Heart left ventricle (tissue), 16 donors: Measurements from ENCODE around the gene TGFBRAP1. TPM values are rescaled to one million over a fixed set of nuclear protein-coding genes. Genes with fewer than 3 reads are reported as not detected.

Experiments
- ATAC-seq, 4 donors: fragments of 200-7000 bp; cut with Tn5 transposase; one replicate each; pipeline ENCODE4 v1.9.1; 2020 to 2022; ENCODE audit warnings: moderate library complexity in 4 of 4, mild to moderate bottlenecking in 3 of 4, moderate number of reproducible peaks in 1 of 4
- DNase-seq, 5 donors: peaks; one replicate each; pipeline ENCODE4 v3.0.0-alpha.2; 2020
- H3K27ac ChIP-seq, 12 donors: fragments of 200-600 bp; sonication (generic) in 4 of 12; one replicate each; pipeline versions ENCODE4 v1.5.0 to v1.8.0; 2016 to 2022; ENCODE audit warnings: mild to moderate bottlenecking in 2 of 12
- H3K27me3 ChIP-seq, 9 donors: fragments of 200-600 bp; sonication (generic) in 2 of 9; one replicate each; pipeline versions ENCODE4 v1.5.1 to v1.8.0; 2016 to 2022; ENCODE audit warnings: mild to moderate bottlenecking in 3 of 9
- H3K36me3 ChIP-seq, 9 donors: fragments of 200-600 bp; sonication (generic) in 2 of 9; one replicate each; pipeline versions ENCODE4 v1.5.0 to v1.8.0; 2018 to 2022; ENCODE audit warnings: mild to moderate bottlenecking in 2 of 9
- H3K4me1 ChIP-seq, 12 donors: fragments of 200-600 bp; sonication (generic) in 4 of 12; one replicate each; pipeline versions ENCODE4 v1.5.0 to v1.8.0; 2016 to 2022; ENCODE audit warnings: mild to moderate bottlenecking in 3 of 12
- H3K4me3 ChIP-seq, 12 donors: fragments of 200-600 bp; sonication (generic) in 4 of 12; one replicate each; pipeline versions ENCODE4 v1.5.0 to v1.8.0; 2017 to 2022; ENCODE audit warnings: mild to moderate bottlenecking in 9 of 12, moderate library complexity in 4 of 12
- H3K9me3 ChIP-seq, 12 donors: fragments of 200-600 bp; sonication (generic) in 4 of 12; one replicate each; pipeline versions ENCODE4 v1.5.0 to v1.8.0; 2016 to 2022; ENCODE audit warnings: mild to moderate bottlenecking in 1 of 12
- CTCF ChIP-seq, 12 donors: fragments of 200-600 bp; sonication (generic) in 4 of 12; IDR thresholded peaks; one replicate each; pipeline versions ENCODE4 v1.5.0 to v1.8.0; 2018 to 2022; ENCODE audit warnings: antibody characterized with exemption in 12 of 12, mild to moderate bottlenecking in 5 of 12
- POLR2A ChIP-seq, 2 donors: fragments of 450-650 bp; IDR thresholded peaks; one replicate each; pipeline ENCODE4 v1.6.1; 2017; ENCODE audit warnings: antibody characterized with exemption in 2 of 2, mild to moderate bottlenecking in 2 of 2, moderate library complexity in 2 of 2
- WGBS, 4 donors: extraction: QIAGEN DNeasy Blood & Tissue Kit in 2 of 4; methylation state at CpG; one replicate each; pipeline versions ENCODE4 v1.1.5 to v1.1.7; 2013 to 2018; 5-methylcytosine and 5-hydroxymethylcytosine counted together
- intact Hi-C, 10 donors: fragments of 100-400 bp; cut with DNase I; formaldehyde crosslinking; loops; one replicate each; pipeline versions ENCODE4 v1.11.1 to v1.14.2; 2022
- polyA plus RNA-seq, 2 donors: library from polyadenylated mRNA; stranded (reverse); fragments of 200-250 nt; gene quantifications; one replicate each; pipeline ENCODE4 v1.2.3, GENCODE V29; 2013
- total RNA-seq, 9 donors: library from RNA; depleted of rRNA in 2 of 9; stranded (reverse); fragments of >200 nt in 2 of 9; fragmentation: NEBNext Ultra II Directional in 3 of 9; extraction: Animal tissue kit (Norgen Biotek cat#: 25700) in 3 of 9; gene quantifications; one replicate each; pipeline versions ENCODE4 v1.1.0 to v1.2.4, GENCODE V29; 2016 to 2023
- donor health status: ischemic (EF 13 %, LVEDD 7.1; RV severe dilation, severe dysfunction).
- donor health status: healthy with polysubstance abuse.
- donor health status: DM: no; HTN: yes; CAD: no.
- donor health status: DM: no; HTN: no; CAD: no.
- donor health status: ischemic (EF 25% LVEDD 6.9; RV normal size, moderate dysfunction).
- donor health status: ischemic (EF 25% LVEDD 5.7; RV mildly dilated, moderate dysfunction).
- donor health status: healthy.
- donor health status: DM: yes; HTN: yes; CAD: no.
- donor health status: ischemic (EF 35%, LVEDD 5.7; RV mildly dilated, moderate dysfunction).
- donor health status: nonischemic (EF 11% LVEDD 7.7; RV severe dilation, severe dysfunction).
- donor health status: DM: yes; HTN: yes; CAD: no.
- donor health status: PGD.
- donor health status: ischemic (EF 29% LVEDD 5.4; RV normal size, mild dysfunction).
- donor health status: nonischemic (EF 23%, LVEDD 6.1; RV moderate dilation, normal function).

Gene TGFBRAP1
- total and polyA plus RNA-seq, 11 donors = 1.8 to 20.0 (median 10.8) TPM

- Histone ChIP-seq H3K4me1 (peaks cover 0 to 14% (median 0%) of the 10 kb centered on the region in 12 donors), H3K27me3 (no peaks in the 10 kb centered on the region), H3K4me3 (no peak overlapping the region), H3K36me3 (peaks cover 0 to 38% (median 17%) of the 10 kb centered on the region in 9 donors), H3K27ac (no peak overlapping the region), H3K9me3 (no peaks in the 10 kb centered on the region)
- TF ChIP-seq CTCF (IDR thresholded peaks at IDR 0.05) = no peak
- no peak for TF ChIP-seq POLR2A (IDR thresholded peaks at IDR 0.05)
- peak in 1 of 4 donors; percentile 21 for ATAC-seq
- 90 to 95% (median 91%) methylated on average over 10 to 17 of the region's 17 CpGs for WGBS, 4 donors
- DNase-seq = no peak
- intact Hi-C loops = no loop called here
Measured at GRCh38 chr2:105307962-105308361, 21.6 kb downstream of the TGFBRAP1 start.

GRCh38 chr2:105307550-105307949 lies 22.0 kb downstream of the TGFBRAP1 start:
- DNase-seq (peak in 2 of 5 donors; percentile 10 to 32), ATAC-seq (peak in 3 of 4 donors; percentile 22 to 58 (median 23))
- no peaks in the 10 kb centered on the region for H3K27me3 ChIP-seq
- H3K4me1 ChIP-seq = peaks cover 0 to 14% (median 0%) of the 10 kb centered on the region in 12 donors
- no peak for TF ChIP-seq CTCF (IDR thresholded peaks at IDR 0.05)
- TF ChIP-seq POLR2A (IDR thresholded peaks at IDR 0.05) = no peak
- WGBS, 4 donors = 76 to 89% (median 83%) methylated on average over 17 to 19 of the region's 19 CpGs
- H3K36me3 ChIP-seq = peaks cover 0 to 38% (median 17%) of the 10 kb centered on the region in 9 donors
- H3K4me3 ChIP-seq = no peak overlapping the region
- H3K9me3 ChIP-seq = no peaks in the 10 kb centered on the region
- intact Hi-C loops = no loop called here
- H3K27ac ChIP-seq = no peak overlapping the region

- Histone ChIP-seq H3K4me3 (no peak overlapping the region), H3K4me1 (peaks cover 0 to 14% (median 0%) of the 10 kb centered on the region in 12 donors), H3K9me3 (no peaks in the 10 kb centered on the region), H3K27ac (no peak overlapping the region), H3K36me3 (peaks cover 0 to 38% (median 17%) of the 10 kb centered on the region in 9 donors), H3K27me3 (no peaks in the 10 kb centered on the region)
- no peak for TF ChIP-seq CTCF (IDR thresholded peaks at IDR 0.05)
- TF ChIP-seq POLR2A (IDR thresholded peaks at IDR 0.05) = no peak
- 79 to 89% (median 86%) methylated on average over 7 of the region's 7 CpGs for WGBS, 4 donors
- intact Hi-C loops = no loop called here
- ATAC-seq (no peak), DNase-seq (no peak)
Measured at GRCh38 chr2:105307146-105307545, 22.4 kb downstream of the TGFBRAP1 start.

- Histone ChIP-seq H3K9me3 (no peaks in the 10 kb centered on the region), H3K4me1 (no peaks in the 10 kb centered on the region), H3K4me3 (no peak overlapping the region), H3K27me3 (no peaks in the 10 kb centered on the region), H3K27ac (no peak overlapping the region), H3K36me3 (peaks cover 0 to 44% (median 21%) of the 10 kb centered on the region in 9 donors)
- ATAC-seq = no peak
- WGBS, 4 donors = 94 to 97% (median 94%) methylated on average over 3 of the region's 3 CpGs
- intact Hi-C loops = no loop called here
- TF ChIP-seq POLR2A (IDR thresholded peaks at IDR 0.05) (no peak), CTCF (IDR thresholded peaks at IDR 0.05) (no peak)
- no peak for DNase-seq
Measured at GRCh38 chr2:105301646-105302045, 27.9 kb downstream of the TGFBRAP1 start.
